Hepatocyte (in vitro differentiated cells): ENCODE results near the gene TPPP2. TPM values are rescaled to one million over a fixed set of nuclear protein-coding genes. Genes with fewer than 3 reads are reported as not detected.

ENCODE experiments used
- DNase-seq: peaks from one replicate; pipeline ENCODE4 v3.0.0-alpha.2; 2016; ENCODE audit warnings: low spot score
- H2AFZ ChIP-seq: fragments of 200-600 bp; sonication (generic); 2 replicates; pipeline ENCODE4 v1.6.0; 2016; ENCODE audit warnings: antibody characterized with exemption, mild to moderate bottlenecking
- H3K27ac ChIP-seq: fragments of 200-600 bp; sonication (generic); 2 replicates; pipeline ENCODE4 v1.5.1; 2016; ENCODE audit warnings: mild to moderate bottlenecking
- H3K27me3 ChIP-seq: fragments of 200-600 bp; sonication (generic); 2 replicates; pipeline ENCODE4 v1.6.1; 2016
- H3K36me3 ChIP-seq: fragments of 200-600 bp; sonication (generic); replicated peaks from 2 replicates; pipeline ENCODE4 v1.5.1; 2016; ENCODE audit warnings: low read depth; ENCODE audit not compliant: insufficient read depth
- H3K4me1 ChIP-seq: fragments of 200-600 bp; sonication (generic); 2 replicates; pipeline ENCODE4 v1.5.1; 2016; ENCODE audit warnings: mild to moderate bottlenecking, moderate library complexity; ENCODE audit not compliant: insufficient read depth
- H3K4me2 ChIP-seq: fragments of 200-600 bp; sonication (generic); 2 replicates; pipeline ENCODE4 v1.6.0; 2016
- H3K4me3 ChIP-seq: fragments of 200-600 bp; sonication (generic); 2 replicates; pipeline ENCODE4 v1.5.1; 2016; ENCODE audit warnings: mild to moderate bottlenecking
- H3K79me2 ChIP-seq: fragments of 200-600 bp; sonication (generic); 2 replicates; pipeline ENCODE4 v1.6.0; 2017; ENCODE audit warnings: mild to moderate bottlenecking
- H3K9me2 ChIP-seq: fragments of 200-600 bp; sonication (generic); replicated peaks from 2 replicates; pipeline ENCODE4 v1.6.0; 2017; ENCODE audit warnings: mild to moderate bottlenecking; ENCODE audit not compliant: insufficient read depth
- H3K9me3 ChIP-seq: fragments of 200-600 bp; sonication (generic); 2 replicates; pipeline ENCODE4 v1.5.1; 2016; ENCODE audit warnings: low read depth, mild to moderate bottlenecking
- H4K20me1 ChIP-seq: fragments of 200-600 bp; sonication (generic); 2 replicates; pipeline ENCODE4 v1.6.0; 2016; ENCODE audit warnings: mild to moderate bottlenecking; ENCODE audit not compliant: insufficient read depth, poor library complexity, severe bottlenecking
- CTCF ChIP-seq: fragments of 200-600 bp; sonication (generic); IDR thresholded peaks from 2 replicates; pipeline ENCODE4 v1.5.1; 2016; ENCODE audit warnings: antibody characterized with exemption, mild to moderate bottlenecking; ENCODE audit not compliant: poor library complexity
- EZH2 ChIP-seq: fragments of 200-600 bp; sonication (generic); IDR thresholded peaks from 2 replicates; pipeline ENCODE4 v1.6.1; 2016; ENCODE audit warnings: antibody characterized with exemption, mild to moderate bottlenecking, borderline replicate concordance
- EZH2phosphoT487 ChIP-seq: fragments of 200-600 bp; sonication (generic); IDR thresholded peaks from one replicate; pipeline ENCODE4 v1.6.1; 2018; ENCODE audit warnings: antibody characterized with exemption, mild to moderate bottlenecking, low read depth, moderate library complexity; ENCODE audit not compliant: unreplicated experiment, severe bottlenecking
- WGBS: methylation state at CpG from one replicate; pipeline ENCODE4 v1.1.6; 2016; ENCODE audit warnings: low lambda C conversion rate; ENCODE audit errors: missing lambda C conversion rate; 5-methylcytosine and 5-hydroxymethylcytosine counted together
- polyA plus RNA-seq: library from polyadenylated mRNA; unstranded; fragments of >200 nt; fragmentation: Nextera tagmentation; extraction: Ambion mirVana; gene quantifications from 2 replicates; pipeline ENCODE4 v1.2.1, GENCODE V29; 2016
- total RNA-seq: library from RNA; depleted of rRNA; stranded (reverse); fragments of >200 nt; gene quantifications from 2 replicates; pipeline ENCODE4 v1.2.3, GENCODE V29; 2014

TPPP2 gene
- total and polyA plus RNA-seq, 2 experiments from 2014 or later = not detected

GRCh38 chr14:21056520-21057163, 26.6 kb downstream of the TPPP2 start:
- Histone ChIP-seq H3K9me3 (no peaks in the 10 kb centered on the region), H4K20me1 (no peaks in the 10 kb centered on the region), H3K79me2 (no peaks in the 10 kb centered on the region), H3K9me2 (no peaks in the 10 kb centered on the region), H2AFZ (no peak overlapping the region), H3K27ac (no peak overlapping the region), H3K36me3 (no peaks in the 10 kb centered on the region), H3K4me3 (no peak overlapping the region), H3K4me1 (peaks cover 12% of the 10 kb centered on the region), H3K27me3 (no peaks in the 10 kb centered on the region), H3K4me2 (no peak overlapping the region)
- WGBS = 93% methylated on average over 10 of the region's 10 CpGs
- TF ChIP-seq EZH2 (no peak), CTCF (no peak), EZH2phosphoT487 (no peak)
- no peak for DNase-seq

GRCh38 chr14:21057803-21058675, 28.0 kb downstream of the TPPP2 start, which contains the start of gene RNASE8:
Gene RNASE8 (plus strand): TSS chr14:21057822. CDS start chr14:21057893, 71 bp downstream.
- H3K9me3 ChIP-seq = no peaks in the 10 kb centered on the region
- peaks cover 16% of the 10 kb centered on the region for H3K4me1 ChIP-seq
- 84% methylated on average over 8 of the region's 8 CpGs for WGBS
- H3K9me2 ChIP-seq = no peaks in the 10 kb centered on the region
- H3K27me3 ChIP-seq = no peaks in the 10 kb centered on the region
- no peak within 1 kb of the TSS for H3K4me3 ChIP-seq
- no peaks in the 10 kb centered on the region for H3K79me2 ChIP-seq
- TF ChIP-seq EZH2phosphoT487 (no peak), CTCF (no peak), EZH2 (no peak)
- H3K4me2 ChIP-seq = no peak within 1 kb of the TSS
- no peaks in the 10 kb centered on the region for H3K36me3 ChIP-seq
- no peak within 1 kb of the TSS for H3K27ac ChIP-seq
- H4K20me1 ChIP-seq = no peaks in the 10 kb centered on the region
- no peak for DNase-seq
- H2AFZ ChIP-seq = no peak within 1 kb of the TSS

GRCh38 chr14:21058903-21059302, 28.9 kb downstream of the TPPP2 start:
- TF ChIP-seq CTCF (no peak), EZH2 (no peak), EZH2phosphoT487 (no peak)
- Histone ChIP-seq H2AFZ (no peak overlapping the region), H3K9me2 (no peaks in the 10 kb centered on the region), H4K20me1 (no peaks in the 10 kb centered on the region), H3K36me3 (no peaks in the 10 kb centered on the region), H3K9me3 (no peaks in the 10 kb centered on the region), H3K4me3 (no peak overlapping the region), H3K27me3 (no peaks in the 10 kb centered on the region), H3K4me1 (peaks cover 23% of the 10 kb centered on the region), H3K4me2 (no peak overlapping the region), H3K27ac (no peak overlapping the region), H3K79me2 (no peaks in the 10 kb centered on the region)
- no peak for DNase-seq
- WGBS = 85% methylated on average over 5 of the region's 5 CpGs
